Medulla oblongata (tissue), 1 donor: ENCODE results near the gene PCF11.

Experiments
- DNase-seq: peaks from one replicate; pipeline ENCODE4 v3.0.0-alpha.2; 2015; ENCODE audit errors: extremely low spot score

The PCF11 gene

GRCh38 chr11:83156144-83156995, 561 bp upstream of the PCF11 start:
- peak; percentile 100 for DNase-seq

- peak; percentile 88 for DNase-seq
Measured at GRCh38 chr11:83157594-83158356, 844 bp downstream of the PCF11 start.

- no peak for DNase-seq
Measured at GRCh38 chr11:83158357-83158786, 1.4 kb downstream of the PCF11 start.

- no peak for DNase-seq
Measured at GRCh38 chr11:83158965-83159901, 2.3 kb downstream of the PCF11 start.

- DNase-seq: peak; percentile 41
Measured at GRCh38 chr11:83159902-83160865, 3.3 kb downstream of the PCF11 start.

- DNase-seq: no peak
Measured at GRCh38 chr11:83161610-83162199, 4.8 kb downstream of the PCF11 start.

- peak; percentile 33 for DNase-seq
Measured at GRCh38 chr11:83162377-83162776, 5.4 kb downstream of the PCF11 start.

- DNase-seq: no peak
Measured at GRCh38 chr11:83166193-83166866, 9.4 kb downstream of the PCF11 start.

- DNase-seq: no peak
Measured at GRCh38 chr11:83168756-83169155, 11.8 kb downstream of the PCF11 start.

GRCh38 chr11:83170865-83171264, 13.9 kb downstream of the PCF11 start:
- DNase-seq: no peak

- no peak for DNase-seq
Measured at GRCh38 chr11:83172551-83172950, 15.6 kb downstream of the PCF11 start.

- DNase-seq: no peak
Measured at GRCh38 chr11:83174008-83174407, 17.1 kb downstream of the PCF11 start.

GRCh38 chr11:83175815-83176214, 18.9 kb downstream of the PCF11 start:
- DNase-seq: no peak

- DNase-seq: no peak
Measured at GRCh38 chr11:83181815-83182214, 24.9 kb downstream of the PCF11 start.

GRCh38 chr11:83185767-83186166, 28.8 kb downstream of the PCF11 start:
- no peak for DNase-seq

- no peak for DNase-seq
Measured at GRCh38 chr11:83187465-83187864, 30.5 kb downstream of the PCF11 start.

GRCh38 chr11:83191491-83191890, 34.6 kb downstream of the PCF11 start:
- DNase-seq: no peak

- no peak for DNase-seq
Measured at GRCh38 chr11:83191986-83192385, 35.1 kb downstream of the PCF11 start.

GRCh38 chr11:83192606-83193245, 35.8 kb downstream of the PCF11 start:
- peak; percentile 6 for DNase-seq
